Caco-2 (cell line): ENCODE data around the gene DNAJA1. TPM values are rescaled to one million over a fixed set of nuclear protein-coding genes. Genes with fewer than 3 reads are reported as not detected.
"Not testable (repeated sequence)": the region's sequence is repeated elsewhere in the genome, so short reads cannot be mapped to it uniquely, and the experiment has no call there.

ENCODE experiments used
- BruUV-seq: library from RNA; stranded (reverse); fragments of 400-500 nt; replicated peaks from 2 replicates; lab custom pipeline; 2021; lab: Mats Ljungman, UMichigan
- CTCF ChIA-PET: fragments of 300-600 bp; sonication (Branson Sonifier 250); formaldehyde crosslinking; loops from one replicate; lab custom pipeline; 2022; ENCODE audit warnings: antibody characterized with exemption; lab: Charles Lee
- POLR2A ChIA-PET: fragments of 300-600 bp; sonication (Branson Sonifier 250); formaldehyde crosslinking; loops from one replicate; lab custom pipeline; 2022; ENCODE audit warnings: antibody characterized with exemption; lab: Charles Lee
- DNase-seq, 2 experiments: peaks; one replicate each; pipeline versions ENCODE4 v3.0.0 to v3.0.0-alpha.2; 2020 to 2022
- H3K27me3 ChIP-seq: replicated peaks from 2 replicates; pipeline ENCODE4 v1.6.0; 2011; ENCODE audit warnings: low read length; ENCODE audit not compliant: control insufficient read depth, insufficient read depth
- H3K36me3 ChIP-seq: 2 replicates; pipeline ENCODE4 v1.5.1; 2011; ENCODE audit warnings: low read length; ENCODE audit not compliant: control insufficient read depth, insufficient read depth
- H3K4me1 ChIP-seq: fragments of 250-450 bp; sonication (Bioruptor Pico); 2 replicates; pipeline ENCODE4 v1.5.1; 2020; ENCODE audit warnings: mild to moderate bottlenecking
- H3K4me3 ChIP-seq: 2 replicates; pipeline ENCODE4 v1.5.1; 2011; ENCODE audit warnings: low read depth, mild to moderate bottlenecking, control low read depth, low read length
- H3K9me3 ChIP-seq: fragments of 250-450 bp; sonication (Bioruptor Pico); 2 replicates; pipeline ENCODE4 v1.5.1; 2020; ENCODE audit warnings: mild to moderate bottlenecking, moderate library complexity
- H3K27ac Mint-ChIP-seq: one replicate; pipeline ENCODE4 v1.8.0; 2022; ENCODE audit warnings: mixed read lengths; ENCODE audit not compliant: unreplicated experiment
- H3K27me3 Mint-ChIP-seq: one replicate; pipeline ENCODE4 v1.8.0; 2022; ENCODE audit warnings: mixed read lengths; ENCODE audit not compliant: insufficient read depth, unreplicated experiment
- H3K36me3 Mint-ChIP-seq: one replicate; pipeline ENCODE4 v1.8.0; 2022; ENCODE audit warnings: mild to moderate bottlenecking, mixed read lengths; ENCODE audit not compliant: insufficient read depth, unreplicated experiment
- H3K4me1 Mint-ChIP-seq: one replicate; pipeline ENCODE4 v1.8.0; 2022; ENCODE audit warnings: low read depth, mixed read lengths; ENCODE audit not compliant: unreplicated experiment
- H3K4me3 Mint-ChIP-seq: one replicate; pipeline ENCODE4 v1.8.0; 2022; ENCODE audit warnings: mild to moderate bottlenecking, moderate library complexity, mixed read lengths; ENCODE audit not compliant: unreplicated experiment
- H3K9me3 Mint-ChIP-seq: one replicate; pipeline ENCODE4 v1.8.0; 2022; ENCODE audit warnings: mixed read lengths; ENCODE audit not compliant: unreplicated experiment
- CTCF ChIP-seq, 2 experiments: fragments of 200-600 bp in 1 of 2; IDR thresholded peaks; 1 replicate in 1 of 2; 2 replicates in 1 of 2; pipeline versions ENCODE4 v1.5.1 to v1.8.0; 2011 to 2022; ENCODE audit warnings: antibody characterized with exemption in 1 of 2, control low read depth in 1 of 2, inconsistent platforms in 1 of 2, low read depth in 1 of 2, low read length in 1 of 2, mild to moderate bottlenecking in 1 of 2, moderate library complexity in 1 of 2; ENCODE audit not compliant: insufficient read depth in 1 of 2, severe bottlenecking in 1 of 2, unreplicated experiment in 1 of 2
- intact Hi-C: fragments of 100-400 bp; cut with micrococcal nuclease; formaldehyde crosslinking; loops from one replicate; pipeline ENCODE4 v1.10.0; 2022; ENCODE audit not compliant: unreplicated experiment
- total RNA-seq: library from RNA; stranded (reverse); gene quantifications from 2 replicates; pipeline ENCODE4 v1.2.3, GENCODE V29; 2022

The DNAJA1 gene
- total RNA-seq, 1 experiment from 2014 or later, result 187 TPM

- H3K9me3 ChIP-seq, H3K27ac Mint-ChIP-seq, H3K27me3 Mint-ChIP-seq, H3K9me3 Mint-ChIP-seq, H3K36me3 ChIP-seq, POLR2A ChIA-PET, DNase-seq, BruUV-seq, H3K4me1 ChIP-seq, intact Hi-C loops, H3K27me3 ChIP-seq, H3K4me3 ChIP-seq, H3K4me3 Mint-ChIP-seq, CTCF ChIA-PET: not testable (repeated sequence)
- Mint-ChIP-seq H3K36me3 (peaks cover 11% of the 10 kb centered on the region), H3K4me1 (peaks cover 11% of the 10 kb centered on the region)
Measured at GRCh38 chr9:33005335-33005734, 19.7 kb upstream of the DNAJA1 start.

DNA sequence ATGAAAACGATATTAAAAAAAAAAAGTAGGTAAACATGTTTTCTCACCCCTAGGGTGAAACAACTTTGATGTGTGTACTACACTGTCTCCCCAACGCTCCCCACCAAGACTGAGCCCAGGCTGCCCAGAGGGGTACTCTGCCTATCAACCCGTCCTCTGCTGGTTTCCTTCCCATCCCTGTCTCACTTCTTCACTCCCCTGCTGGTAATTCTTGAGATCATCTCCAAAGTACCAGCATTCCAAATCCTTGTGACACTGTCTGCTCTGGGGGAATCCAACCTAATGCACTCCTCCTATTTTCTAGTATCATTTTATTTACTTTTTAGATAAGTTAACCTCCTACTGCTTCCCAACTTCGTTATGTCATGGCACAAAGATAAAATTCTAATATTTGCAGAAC, 17.3 kb upstream of the DNAJA1 start:
- no peak for DNase-seq
- no TSS peak for BruUV-seq
- Mint-ChIP-seq H3K36me3 (no peaks in the 10 kb centered on the region), H3K4me1 (no peaks in the 10 kb centered on the region), H3K9me3 (no peaks in the 10 kb centered on the region), H3K27ac (no peak overlapping the region), H3K27me3 (no peaks in the 10 kb centered on the region), H3K4me3 (no peak overlapping the region)
- TF ChIP-seq CTCF (IDR thresholded peaks at IDR 0.05; ENCODE audit: insufficient read depth in 1 of 2, low read depth in 1 of 2, low read length in 1 of 2, severe bottlenecking in 1 of 2, unreplicated experiment in 1 of 2), result no peak
- ChIA-PET CTCF (no interaction called here), POLR2A (interaction anchor here (1.2 kb wide), 1 partner anchor 17 kb away, joined by 4 read pairs; no protein-coding TSS in a partner anchor)
- no peaks in the 10 kb centered on the region for H3K4me1 ChIP-seq
- intact Hi-C loops, result no loop called here
- no peaks in the 10 kb centered on the region for H3K27me3 ChIP-seq
- H3K9me3 ChIP-seq, result no peaks in the 10 kb centered on the region
- H3K4me3 ChIP-seq, result no peak overlapping the region
- H3K36me3 ChIP-seq, result no peaks in the 10 kb centered on the region

- POLR2A ChIA-PET, result no interaction called here
- Mint-ChIP-seq H3K27ac (no peak overlapping the region), H3K9me3 (no peaks in the 10 kb centered on the region), H3K4me3 (no peak overlapping the region), H3K36me3 (no peaks in the 10 kb centered on the region), H3K4me1 (no peaks in the 10 kb centered on the region), H3K27me3 (no peaks in the 10 kb centered on the region)
- Histone ChIP-seq H3K4me1 (no peaks in the 10 kb centered on the region), H3K9me3 (no peaks in the 10 kb centered on the region), H3K4me3 (no peak overlapping the region), H3K27me3 (no peaks in the 10 kb centered on the region), H3K36me3 (no peaks in the 10 kb centered on the region)
- CTCF ChIA-PET, result no interaction called here
- TF ChIP-seq CTCF (IDR thresholded peaks at IDR 0.05; ENCODE audit: insufficient read depth in 1 of 2, low read depth in 1 of 2, low read length in 1 of 2, severe bottlenecking in 1 of 2, unreplicated experiment in 1 of 2), result no peak
- intact Hi-C loops, result no loop called here
- no TSS peak for BruUV-seq
- no peak for DNase-seq
Measured at GRCh38 chr9:33011831-33012230, 13.2 kb upstream of the DNAJA1 start.
